Neural cell (in vitro differentiated cells): ENCODE results near the gene ABHD14A.

Experiments
- CTCF ChIP-seq: fragments of 450-650 bp; IDR thresholded peaks from 2 replicates; pipeline ENCODE4 v1.5.1; 2014; ENCODE audit warnings: antibody characterized with exemption, mild to moderate bottlenecking, moderate library complexity; ENCODE audit not compliant: poor library complexity, severe bottlenecking
- EP300 ChIP-seq: fragments of 450-650 bp; conservative IDR thresholded peaks from 2 replicates; pipeline ENCODE4 v1.6.1; 2014; ENCODE audit warnings: antibody characterized with exemption, mild to moderate bottlenecking, moderate library complexity; ENCODE audit not compliant: poor library complexity, severe bottlenecking
- EZH2 ChIP-seq: fragments of 200-600, 300-800 bp; shearing (Covaris generic), sonication (generic); IDR thresholded peaks from 2 replicates; pipeline ENCODE4 v1.6.1; 2014; ENCODE audit warnings: antibody characterized with exemption, low read length, borderline replicate concordance, mild to moderate bottlenecking; ENCODE audit not compliant: insufficient read depth, poor library complexity, severe bottlenecking
- POLR2AphosphoS5 ChIP-seq: IDR thresholded peaks from 2 replicates; pipeline ENCODE4 v1.6.1; 2012
- RAD21 ChIP-seq: fragments of 450-650 bp; conservative IDR thresholded peaks from 2 replicates; pipeline ENCODE4 v1.6.1; 2014; ENCODE audit warnings: antibody characterized with exemption, mild to moderate bottlenecking, moderate library complexity
- SMC3 ChIP-seq: fragments of 450-650 bp; conservative IDR thresholded peaks from 2 replicates; pipeline ENCODE4 v1.6.1; 2014; ENCODE audit warnings: antibody characterized with exemption, mild to moderate bottlenecking, moderate library complexity; ENCODE audit not compliant: poor library complexity
- TAF1 ChIP-seq: IDR thresholded peaks from 2 replicates; pipeline ENCODE4 v1.6.1; 2012; ENCODE audit warnings: low read depth

GRCh38 chr3:52029535-52029934, 54.7 kb downstream of the ABHD14A start:
- TF ChIP-seq CTCF (no peak), EZH2 (no peak), TAF1 (no peak), SMC3 (no peak), EP300 (no peak), POLR2AphosphoS5 (no peak), RAD21 (no peak)
